GM15510 (cell line): ENCODE results near the gene IL1R2.

Experiments used
- POLR2A ChIP-seq: IDR thresholded peaks from 3 replicates; pipeline ENCODE4 v1.6.1; 2011; ENCODE audit warnings: borderline replicate concordance; ENCODE audit not compliant: insufficient read length; ENCODE audit errors: extremely low read depth

Gene IL1R2

DNA sequence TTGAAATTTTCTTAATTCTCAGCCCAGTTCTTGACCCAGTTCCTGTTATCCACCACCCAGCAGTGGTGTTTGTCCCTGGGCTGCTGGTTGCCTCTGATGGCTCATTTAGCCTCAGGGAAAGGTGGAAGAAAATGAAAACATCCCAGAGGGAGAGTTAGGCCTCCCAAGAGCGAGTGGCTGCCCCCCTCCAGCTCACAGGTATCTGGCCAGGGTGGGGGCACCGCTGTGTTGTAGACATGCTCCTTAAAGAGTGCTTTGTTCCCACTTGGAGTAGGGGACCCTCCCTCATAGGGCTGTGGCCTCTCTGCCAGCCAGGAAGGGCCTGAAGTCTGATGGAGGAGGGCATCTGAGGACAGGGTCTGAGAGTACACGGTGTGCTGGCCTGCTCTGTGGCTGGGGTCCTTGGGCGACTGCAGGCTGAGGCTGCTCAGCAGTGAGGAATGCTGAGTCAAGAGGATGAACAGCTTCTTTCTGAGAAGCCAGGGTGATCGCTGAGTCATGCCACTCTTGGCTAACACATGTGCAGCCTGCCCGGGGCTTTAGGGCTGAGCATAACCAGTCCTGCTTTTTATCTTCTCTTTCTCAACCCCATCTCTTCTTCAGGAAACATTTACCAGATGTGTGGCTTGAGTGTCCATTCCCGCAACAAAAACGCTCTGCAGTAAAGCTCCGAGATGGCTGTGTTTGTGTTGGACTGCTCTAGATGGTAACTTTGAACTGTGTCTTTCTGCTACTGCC is 72.3 kb downstream of the IL1R2 start:
- no peak for TF ChIP-seq POLR2A

DNA sequence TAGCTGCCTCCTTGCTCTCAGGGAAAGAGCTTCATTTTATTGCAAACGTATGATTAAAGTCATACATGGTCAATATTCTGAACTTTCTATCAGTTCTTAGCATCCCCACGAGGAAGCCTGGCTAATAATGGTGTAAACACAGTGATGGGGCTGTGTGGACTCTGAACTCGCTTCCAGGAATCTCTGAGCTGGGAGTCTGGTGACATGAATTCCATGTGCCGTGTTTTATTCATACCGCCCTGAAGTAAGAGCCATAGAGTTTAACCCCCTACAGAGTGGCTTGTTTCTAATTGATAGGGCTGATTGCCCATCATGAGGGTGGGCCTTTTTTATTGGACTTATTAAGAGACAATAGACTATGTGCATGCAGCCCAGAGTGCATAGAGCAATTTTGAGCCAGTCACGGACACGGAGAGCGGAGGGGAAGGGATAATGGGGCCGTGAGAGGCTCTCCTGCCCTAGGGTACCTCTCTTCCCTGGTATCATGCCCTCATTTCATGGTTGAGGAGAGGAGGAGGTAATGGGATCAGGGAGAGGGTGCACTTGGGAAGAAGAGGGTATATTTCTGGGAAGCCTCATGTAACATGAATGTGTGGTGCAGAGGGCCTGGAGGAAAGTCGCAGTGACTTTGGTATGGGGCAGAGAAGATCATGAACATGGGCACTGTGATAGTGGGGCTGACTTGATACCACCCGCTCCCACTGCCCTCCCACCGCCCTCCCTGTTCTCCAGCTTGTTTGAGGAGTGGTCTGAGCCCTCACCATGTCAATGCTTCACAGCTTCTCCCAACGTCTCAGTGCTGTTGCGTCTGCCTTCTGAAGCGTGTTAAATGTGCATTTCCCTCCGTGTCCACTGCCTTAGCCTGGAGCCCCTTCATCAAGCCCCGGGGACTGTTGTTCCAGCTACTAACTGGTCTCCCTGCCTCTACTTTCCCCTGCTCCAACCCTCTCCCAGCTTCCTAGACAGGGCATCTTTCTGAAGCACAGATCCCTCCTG is 73.2 kb downstream of the IL1R2 start:
- no peak for TF ChIP-seq POLR2A

DNA sequence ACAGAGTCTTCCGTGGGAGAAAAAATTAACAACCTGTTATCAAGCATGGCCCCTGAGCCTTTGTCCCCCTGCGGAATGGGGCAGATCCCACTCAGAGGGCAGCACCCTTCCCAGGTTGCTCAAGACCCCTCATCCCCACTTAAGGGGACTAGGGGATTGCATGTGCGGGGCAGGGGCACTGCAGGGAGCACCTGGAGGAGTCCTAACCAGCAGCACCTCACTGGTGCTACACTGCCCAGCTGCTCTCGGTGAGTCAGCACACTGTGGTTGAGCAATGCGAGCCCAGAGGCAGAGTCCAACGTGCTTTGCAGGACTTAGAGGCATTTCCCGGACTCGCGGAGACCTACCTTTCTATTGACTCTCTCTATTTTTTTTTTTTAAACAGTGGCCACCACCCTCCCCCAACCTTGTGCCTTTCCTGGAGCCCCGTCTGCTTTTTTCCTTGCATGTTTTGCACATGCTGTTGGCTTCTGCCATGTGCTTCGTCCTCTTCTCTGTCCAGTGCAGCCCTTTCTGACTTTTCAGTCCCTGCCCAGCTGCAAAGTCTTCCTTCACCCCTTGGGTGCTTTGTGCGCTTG is 74.0 kb downstream of the IL1R2 start:
- no peak for TF ChIP-seq POLR2A

GRCh38 chr2:102066554-102066953 is 74.8 kb downstream of the IL1R2 start:
- no peak for TF ChIP-seq POLR2A

GRCh38 chr2:102069311-102069974 is 77.7 kb downstream of the IL1R2 start:
- TF ChIP-seq POLR2A: no peak

- TF ChIP-seq POLR2A: no peak
These were observed 78.4 kb downstream of the IL1R2 start for GRCh38 chr2:102070058-102070642.

DNA sequence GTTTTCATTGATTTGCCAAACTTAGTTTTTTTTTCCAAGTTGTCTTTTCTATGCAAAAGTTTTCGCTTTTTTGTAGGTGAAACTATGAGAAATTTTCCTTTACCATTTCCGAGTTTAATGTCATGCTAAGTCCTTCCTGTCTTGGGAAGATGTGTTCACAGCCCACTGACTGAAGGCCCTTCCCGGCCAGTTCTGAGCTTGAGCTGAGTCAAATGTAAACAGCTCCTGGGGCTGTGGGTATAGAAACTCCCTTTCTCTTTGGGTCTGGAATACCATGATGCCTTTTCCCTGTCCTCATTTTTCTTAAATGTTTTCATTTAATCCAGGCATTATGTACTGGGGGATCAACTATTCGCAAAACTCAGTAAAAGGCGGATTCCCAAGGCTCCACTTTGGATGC is 81.0 kb downstream of the IL1R2 start:
- TF ChIP-seq POLR2A: no peak

DNA sequence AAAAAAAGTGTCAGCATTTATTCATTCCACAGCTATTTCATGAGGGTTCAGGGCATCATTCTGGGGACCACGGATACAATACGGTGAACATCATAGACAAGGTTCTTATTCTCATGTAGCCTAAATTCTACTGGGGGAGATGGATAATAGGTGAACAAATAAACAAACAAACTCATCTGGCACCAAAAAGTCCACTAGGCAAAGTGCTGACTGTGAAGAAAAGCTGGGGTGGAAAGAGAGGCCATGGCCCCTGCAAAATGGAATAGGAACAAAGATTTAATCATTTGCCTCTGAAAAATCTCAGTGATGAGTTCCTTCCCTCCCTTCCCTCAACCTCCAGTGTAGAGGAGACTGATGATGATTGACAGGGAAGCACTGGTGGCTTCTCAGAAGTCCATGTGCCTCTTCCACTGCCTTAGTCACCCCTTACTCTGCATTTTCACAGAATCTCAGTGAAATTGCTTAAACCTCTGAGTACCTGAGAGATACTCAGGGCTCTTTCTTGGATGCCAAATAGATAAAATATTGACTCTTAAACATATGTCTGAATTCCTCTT is 81.5 kb downstream of the IL1R2 start:
- TF ChIP-seq POLR2A: no peak

DNA sequence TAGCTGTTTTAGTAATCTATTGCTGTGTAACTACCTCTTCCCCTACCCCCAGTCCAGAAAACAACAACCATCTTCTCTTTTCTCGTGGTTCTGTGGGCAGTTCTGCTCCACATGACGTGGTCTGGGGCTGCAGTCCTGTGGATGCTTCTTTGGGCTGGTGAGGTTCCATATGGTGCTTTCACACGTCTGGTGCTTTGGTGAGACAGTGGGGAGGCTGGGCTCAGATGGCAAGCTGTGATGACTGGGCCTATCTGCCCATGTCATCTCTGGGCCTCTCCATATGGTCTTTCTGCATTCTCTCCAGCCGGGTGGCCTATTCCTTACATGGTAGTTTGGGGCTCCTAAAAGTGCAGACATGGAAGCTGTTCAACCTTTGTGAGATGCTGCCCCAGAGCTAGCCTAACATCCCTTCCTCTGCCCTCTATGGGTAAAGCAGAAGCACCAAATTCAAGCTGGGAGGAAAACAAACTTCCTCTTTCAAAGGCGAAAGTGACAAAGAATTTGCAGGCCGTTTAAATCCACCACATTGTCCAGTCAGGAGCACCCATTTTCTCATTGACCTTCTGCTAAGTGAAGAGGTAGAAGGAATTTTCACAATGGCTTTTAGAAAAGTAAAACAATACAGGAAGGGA is 82.5 kb downstream of the IL1R2 start:
- TF ChIP-seq POLR2A: no peak

GRCh38 chr2:102075479-102075878 is 83.7 kb downstream of the IL1R2 start:
- no peak for TF ChIP-seq POLR2A

DNA sequence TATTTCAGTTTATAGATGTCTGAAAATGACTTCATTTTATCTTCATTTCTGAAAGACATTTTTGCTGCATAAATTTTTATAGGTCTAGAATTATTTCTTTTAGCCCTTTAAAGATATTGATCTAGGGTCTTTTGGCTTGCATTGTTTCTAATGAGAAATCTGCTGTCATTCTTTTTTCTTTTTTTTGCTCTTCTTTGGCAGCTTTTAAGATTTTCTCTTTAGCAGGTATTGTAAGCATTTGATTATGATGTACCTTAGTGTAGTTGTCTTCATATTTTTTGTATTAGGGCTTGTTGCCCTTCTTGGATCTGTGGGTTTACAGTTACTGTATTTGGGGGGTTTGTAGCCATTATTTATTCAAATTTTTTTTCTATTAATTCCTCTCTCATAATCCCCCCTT is 84.8 kb downstream of the IL1R2 start:
- TF ChIP-seq POLR2A: no peak
